NCI-H2227 (cell line): Measurements from ENCODE around the gene GRIPAP1.
"Not testable (repeated sequence)": the region's sequence is repeated elsewhere in the genome, so short reads cannot be mapped to it uniquely, and the experiment has no call there.

Experiments
- DNase-seq: peaks from one replicate; lab custom pipeline; 2025; ENCODE audit not compliant: unreplicated experiment; lab: John Stamatoyannopoulos, UW

GRIPAP1 gene

GRCh38 chrX:48997455-48997854 is 4.6 kb downstream of the GRIPAP1 start:
- no peak for DNase-seq

GRCh38 chrX:48996969-48997368 is 5.1 kb downstream of the GRIPAP1 start:
- DNase-seq = no peak

DNA sequence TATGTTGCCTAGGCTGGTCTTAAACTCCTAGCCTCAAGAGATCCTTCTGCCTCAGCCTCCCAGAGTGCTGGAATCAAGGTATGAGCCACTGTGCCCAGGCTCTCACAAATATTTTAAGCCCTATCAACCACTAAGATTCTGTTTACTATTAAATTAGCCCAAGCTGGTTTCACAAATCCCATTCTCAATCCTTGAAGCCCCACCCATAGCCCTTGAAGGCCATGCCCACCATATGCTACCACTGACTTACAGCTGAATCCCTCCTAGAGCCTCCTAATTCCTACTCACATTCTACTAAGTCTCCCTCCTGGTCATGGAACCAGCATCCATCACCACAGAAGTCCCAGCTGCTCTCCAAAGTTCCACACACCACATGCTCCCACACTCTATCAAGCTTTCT is 9.7 kb downstream of the GRIPAP1 start:
- DNase-seq = no peak

GRCh38 chrX:48989483-48989882 is 12.6 kb downstream of the GRIPAP1 start:
- DNase-seq = no peak

DNA sequence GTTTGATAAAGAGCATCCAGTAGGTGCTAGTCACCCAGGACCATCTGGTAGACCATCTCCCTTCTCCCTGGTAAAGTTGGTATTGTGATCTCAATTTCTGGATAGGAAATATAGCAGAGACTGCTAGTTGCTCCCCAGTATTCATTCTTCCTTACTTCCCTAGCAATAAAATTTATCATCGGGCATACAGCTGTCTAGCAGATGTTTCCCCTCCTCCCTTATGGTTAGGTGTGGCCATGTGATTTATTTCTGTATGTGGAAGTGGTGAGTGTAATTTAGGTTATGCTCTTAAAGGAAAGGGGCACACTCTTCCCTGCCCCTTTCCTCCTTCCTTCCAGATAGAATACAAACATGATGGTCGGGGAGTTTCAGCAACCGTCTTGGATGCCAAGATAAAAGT is 18.2 kb downstream of the GRIPAP1 start:
- DNase-seq = no peak

DNA sequence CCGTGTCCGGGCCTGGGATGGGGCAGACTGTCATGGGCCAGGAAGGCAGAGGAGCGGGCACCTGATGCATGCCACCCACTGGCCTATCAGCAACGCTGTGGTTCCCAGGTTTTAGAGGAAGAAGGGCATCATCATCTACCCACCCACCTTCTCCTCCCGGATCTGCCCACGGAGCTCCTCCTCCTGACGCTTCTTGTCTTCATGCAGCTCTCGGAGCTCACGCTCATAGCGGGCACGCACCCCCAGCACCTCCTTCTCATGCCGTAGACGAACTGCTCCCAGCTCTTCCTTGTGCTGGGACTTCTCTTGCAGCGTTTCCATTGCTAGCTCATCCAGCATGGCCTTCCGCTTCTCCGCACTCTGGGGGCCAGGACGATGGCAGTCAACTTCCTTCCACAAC is 19.0 kb downstream of the GRIPAP1 start:
- no peak for DNase-seq

DNA sequence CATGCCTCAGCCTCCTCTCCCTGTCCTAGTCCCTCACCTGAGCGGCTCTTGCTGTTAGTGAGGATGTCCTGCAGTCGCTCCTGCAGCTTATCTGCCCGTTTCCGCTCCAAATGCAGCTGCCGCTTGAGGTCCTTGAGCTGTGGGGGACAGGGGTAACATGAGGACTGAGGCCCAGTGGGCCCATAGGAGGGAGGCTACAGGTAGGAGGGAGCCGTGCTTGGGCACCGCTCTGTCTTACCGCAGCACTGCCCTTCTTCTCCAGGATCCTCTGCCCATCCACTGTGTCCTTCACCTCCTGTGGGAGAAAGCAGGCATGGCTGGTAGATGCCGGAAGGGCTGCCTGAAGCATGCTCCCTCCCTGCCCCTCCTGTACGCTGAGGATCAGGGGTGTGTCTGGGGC is 20.9 kb downstream of the GRIPAP1 start:
- no peak for DNase-seq

DNA sequence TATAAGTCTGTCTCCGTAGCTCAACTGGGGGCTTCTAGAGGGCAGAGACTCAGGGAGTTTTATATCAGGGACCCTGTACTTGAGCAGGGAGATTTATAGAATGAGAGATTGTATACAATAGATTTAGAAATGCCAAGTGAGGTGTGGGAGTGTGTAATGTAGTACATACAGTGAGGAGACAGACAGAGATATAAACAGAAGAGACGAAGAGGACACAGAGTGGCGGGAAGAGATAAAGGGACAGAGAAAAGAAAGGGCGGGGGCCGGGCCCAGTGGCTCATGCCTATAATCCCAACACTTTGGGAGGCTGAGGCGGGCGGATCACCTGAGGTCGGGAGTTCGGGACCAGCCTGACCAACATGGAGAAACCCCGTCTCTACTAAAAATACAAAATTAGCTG is 21.7 kb downstream of the GRIPAP1 start:
- DNase-seq = not testable (repeated sequence)

DNA sequence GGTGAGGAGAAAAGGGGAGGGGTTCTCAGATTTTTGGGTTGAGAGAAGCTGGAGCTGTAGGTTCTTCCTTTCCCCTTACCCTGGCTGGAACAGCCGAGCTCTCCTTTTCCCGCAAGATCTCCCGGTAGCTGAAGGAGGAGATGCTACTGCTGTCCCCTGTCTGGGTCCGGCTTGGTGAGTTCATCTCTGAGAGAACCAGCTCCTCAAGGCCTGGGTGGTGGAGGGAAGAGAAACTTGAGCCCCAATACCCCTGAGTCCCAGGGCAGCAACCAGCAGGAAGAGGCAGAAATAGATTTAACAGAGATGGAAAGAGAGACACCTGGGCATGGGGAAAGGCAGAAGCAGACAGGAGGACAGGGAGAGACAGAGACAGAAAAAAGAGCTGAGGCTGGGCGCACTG is 23.8 kb downstream of the GRIPAP1 start:
- DNase-seq = no peak

GRCh38 chrX:48976086-48976485 is 26.0 kb downstream of the GRIPAP1 start:
- DNase-seq = no peak

DNA sequence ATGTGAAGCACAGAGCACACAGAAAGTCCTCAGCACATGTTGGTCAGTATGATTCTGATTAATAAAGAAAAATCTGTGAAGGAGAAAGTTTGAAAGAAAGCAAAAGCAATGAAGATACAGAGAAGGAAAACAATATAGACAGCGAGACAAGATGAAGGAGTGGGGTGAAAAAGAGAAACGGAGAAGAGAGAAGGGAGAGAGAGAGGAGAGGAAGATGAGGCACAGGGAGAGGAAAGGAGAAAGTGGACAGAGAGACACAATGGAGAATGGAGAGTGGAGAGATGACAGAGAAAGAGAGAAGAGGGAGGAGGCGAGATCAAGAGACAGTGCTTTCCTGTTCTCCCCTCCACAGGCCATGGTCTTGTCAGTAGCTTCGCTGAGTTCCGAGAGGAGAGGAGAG is 26.5 kb downstream of the GRIPAP1 start:
- DNase-seq = no peak

DNA sequence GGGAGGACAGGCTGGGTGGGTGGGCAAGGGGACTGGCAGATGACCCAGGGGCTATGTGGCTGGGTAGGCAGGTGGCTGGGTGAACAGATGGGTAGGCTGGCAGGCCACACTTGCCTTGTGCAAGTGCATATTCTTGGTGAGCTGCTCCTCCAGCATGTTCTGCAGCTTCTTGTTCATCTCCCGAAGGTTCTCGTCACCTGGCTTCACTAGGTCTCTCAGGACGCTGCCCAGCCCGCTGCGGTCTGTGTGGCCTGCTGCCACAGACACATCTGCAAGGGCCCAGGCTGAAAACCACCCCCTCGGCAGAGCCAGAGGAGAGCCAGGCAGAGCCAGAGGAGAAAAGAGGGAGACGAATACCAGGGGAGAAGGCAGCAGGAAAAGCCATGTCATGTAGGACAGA is 27.0 kb downstream of the GRIPAP1 start:
- no peak for DNase-seq

DNA sequence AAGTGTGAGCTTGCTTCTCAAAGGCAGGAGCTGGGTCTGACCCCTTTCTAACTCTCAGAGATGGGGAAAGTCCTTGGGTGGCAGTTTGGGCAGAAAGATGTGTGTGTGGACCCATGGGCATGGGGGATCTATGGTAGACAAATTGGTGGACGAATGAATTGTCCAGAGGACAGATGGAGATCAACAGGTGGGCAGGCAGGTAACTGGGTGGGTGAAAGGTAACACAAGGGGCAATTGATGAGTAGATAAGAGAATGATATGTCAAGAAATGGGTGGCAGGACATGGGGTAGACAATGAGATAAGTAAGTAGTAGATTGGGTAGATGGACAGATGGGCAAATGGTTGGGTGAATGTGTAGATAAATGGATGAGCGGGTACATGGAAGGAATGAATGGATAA is 27.5 kb downstream of the GRIPAP1 start:
- DNase-seq = no peak

- DNase-seq = no peak
These were observed 28.0 kb downstream of the GRIPAP1 start for GRCh38 chrX:48974033-48974432.

- peak; percentile 94 for DNase-seq
These were observed 29.6 kb downstream of the GRIPAP1 start for GRCh38 chrX:48972220-48973164.

DNA sequence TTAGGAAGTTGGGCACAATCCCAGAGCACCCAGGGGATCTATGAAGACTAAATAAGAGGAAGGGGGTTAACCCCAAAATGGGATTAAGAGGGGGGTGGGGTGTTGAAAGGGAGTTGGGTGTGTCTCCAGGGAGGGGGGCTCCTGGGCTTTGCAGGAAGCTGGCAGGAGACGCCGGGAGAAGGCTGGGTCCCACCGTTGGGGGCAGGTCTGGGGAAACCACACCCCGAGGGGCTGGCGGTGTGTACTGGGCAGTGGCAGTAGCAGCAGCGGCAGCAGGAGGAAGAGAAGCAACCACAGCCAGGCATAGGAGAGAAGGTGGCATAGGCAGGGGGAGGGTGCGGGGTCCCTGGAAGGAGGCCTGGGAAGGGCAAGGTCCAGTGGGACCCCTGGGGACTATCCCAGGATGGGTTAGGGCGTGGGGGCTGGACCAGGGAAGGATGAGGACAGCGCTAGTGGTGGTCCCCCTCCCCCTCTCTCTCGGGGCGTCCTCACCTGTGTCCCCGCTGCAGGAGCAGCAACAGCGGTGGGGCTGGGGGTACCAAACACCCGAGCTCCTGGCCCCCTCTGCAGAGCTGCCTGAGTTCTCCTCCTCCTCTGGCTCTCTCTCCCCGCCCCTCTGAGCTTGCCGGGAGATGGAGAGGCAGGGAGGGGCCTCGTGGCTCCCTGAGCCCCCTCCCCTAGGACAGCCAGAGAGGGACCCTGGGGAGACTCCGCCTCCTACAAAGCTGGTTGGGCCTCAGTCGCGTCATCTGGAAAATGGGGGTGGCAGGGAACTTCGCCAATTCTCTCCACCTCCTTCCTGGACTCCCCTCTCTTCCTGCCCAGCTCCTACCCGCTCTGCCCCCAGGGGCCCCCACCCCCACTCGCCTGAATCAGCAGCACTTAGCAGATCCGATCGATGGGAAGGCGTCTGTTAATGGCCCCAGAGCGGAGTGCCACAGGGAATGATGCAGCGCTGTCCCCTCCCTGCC is 30.5 kb downstream of the GRIPAP1 start, which contains the start of gene KCND1:
KCND1 (minus strand) TSS at position 596 of the 971 bp plus-strand sequence. CDS start 1,573 bp downstream, outside the sequence.
- DNase-seq = peak; percentile 98

GRCh38 chrX:48969471-48969870 is 32.6 kb downstream of the GRIPAP1 start:
- DNase-seq = no peak

DNA sequence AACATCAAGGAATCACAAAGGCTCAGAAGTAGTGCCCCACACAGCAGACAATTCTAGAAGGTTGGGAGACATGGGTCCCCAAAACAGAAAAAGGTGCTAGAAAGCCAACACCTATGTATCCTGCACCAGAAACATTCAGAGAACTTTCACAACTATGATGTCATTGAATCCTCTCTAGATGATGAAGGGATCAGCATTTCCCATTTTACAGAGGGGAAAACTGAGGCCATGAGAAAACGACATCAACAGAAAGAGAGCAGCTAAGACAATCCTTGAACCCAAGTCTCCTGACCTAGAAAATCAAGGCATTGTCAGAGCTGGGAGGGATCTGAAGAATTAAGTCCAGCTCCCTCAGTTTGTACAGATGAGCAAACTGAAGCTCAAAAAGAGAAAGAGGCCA is 33.7 kb downstream of the GRIPAP1 start:
- no peak for DNase-seq

DNA sequence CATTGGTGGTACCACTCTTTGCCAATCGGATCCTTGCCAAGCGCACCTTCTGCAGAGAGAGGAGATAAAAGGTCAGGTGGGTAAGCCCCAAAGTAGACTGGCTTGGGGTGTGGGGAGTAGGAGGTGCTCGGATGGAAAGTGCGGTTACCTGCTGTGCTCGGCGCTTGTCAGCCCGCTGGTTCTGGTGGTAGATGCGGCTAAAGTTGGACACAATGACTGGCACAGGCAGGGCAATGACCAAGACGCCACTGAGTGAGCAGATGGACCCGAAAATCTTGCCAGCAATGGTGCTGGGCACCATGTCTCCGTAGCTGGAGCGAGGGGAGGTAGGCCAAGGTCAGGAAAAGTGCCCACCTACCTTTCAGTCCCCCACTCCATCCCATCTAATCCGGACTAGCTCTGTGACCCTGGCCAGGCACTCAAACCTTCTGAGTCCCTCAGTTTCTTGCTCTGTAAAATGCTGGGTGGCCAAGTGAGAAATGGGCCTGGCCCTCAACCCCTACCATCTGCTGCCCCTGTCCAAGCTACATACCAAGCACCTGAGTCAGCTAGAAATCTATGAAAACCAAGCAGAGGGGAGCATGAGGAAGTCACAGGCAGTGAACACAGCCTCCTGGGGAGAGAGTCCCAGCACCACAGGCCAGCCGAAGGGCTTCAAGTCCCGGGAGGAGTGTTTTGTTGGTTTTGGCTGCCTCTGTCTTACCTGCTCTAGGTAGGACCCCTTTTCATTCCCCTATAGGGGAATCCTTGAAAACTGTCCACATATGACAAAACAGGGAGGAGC is 35.1 kb downstream of the GRIPAP1 start:
- no peak for DNase-seq

- no peak for DNase-seq
These were observed 36.1 kb downstream of the GRIPAP1 start for GRCh38 chrX:48965959-48966358.

DNA sequence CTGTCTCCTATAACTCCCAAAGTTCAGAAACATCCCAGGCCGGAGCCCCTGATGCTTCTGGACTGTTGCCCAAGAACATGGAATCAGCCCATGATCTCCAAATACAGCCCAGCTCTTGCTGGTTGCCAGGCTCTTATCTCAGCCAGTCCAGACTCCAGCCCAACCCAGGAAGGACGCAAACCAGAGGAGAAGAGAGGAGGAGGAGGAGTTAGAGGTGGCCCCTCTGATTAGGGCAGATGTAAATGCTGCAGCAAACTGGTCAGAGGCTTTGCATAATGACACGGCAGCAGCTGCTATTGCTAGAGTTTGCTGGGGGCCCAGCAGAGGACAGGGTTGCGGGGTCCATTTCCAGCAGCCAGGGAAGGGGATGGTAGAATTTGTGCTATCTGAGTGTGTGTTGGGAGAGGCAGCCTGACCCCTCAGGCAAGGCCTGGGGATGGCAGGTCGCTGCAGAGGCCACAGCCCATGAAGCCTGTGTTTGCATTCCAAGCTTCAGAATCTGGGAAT is 40.4 kb downstream of the GRIPAP1 start:
- no peak for DNase-seq
